Measurements from ENCODE around the gene FANCM.
A peak's percentile ranks its signal among the peaks of the same experiment; 100 is the strongest.

FANCM gene

GRCh38 chr14:45249856-45250575 is 114.3 kb downstream of the FANCM start:
- Histone ChIP-seq H3K4me1 (ENCODE audit: control insufficient read depth in 2 of 2, insufficient read depth in 2 of 2, low read length in 2 of 2) (peaks cover 5 to 14% of the 10 kb centered on the region in 2 donors), H3K27me3 (ENCODE audit: control insufficient read depth in 2 of 2, insufficient read depth in 2 of 2, low read length in 2 of 2) (no peaks in the 10 kb centered on the region), H3K27ac (ENCODE audit: low read depth in 2 of 2, low read length in 2 of 2) (peak overlapping the region; percentile 38 to 42), H3K36me3 (ENCODE audit: control insufficient read depth in 2 of 2, insufficient read depth in 2 of 2, low read length in 2 of 2) (peaks cover 0 to 4% of the 10 kb centered on the region in 2 donors), H3K9ac (ENCODE audit: low read depth in 1 of 2, low read length in 2 of 2) (peak overlapping the region; percentile 5 to 24), H3K4me3 (ENCODE audit: low read length in 2 of 2) (peak overlapping the region in 1 of 2 donors; percentile 27), H3K9me3 (ENCODE audit: control insufficient read depth in 2 of 2, low read length in 2 of 2) (no peaks in the 10 kb centered on the region)

All from mucosa of rectum (tissue), 2 donors.